C4-2B (cell line): ENCODE results near the gene NCOA3.
"Not testable (repeated sequence)": the region's sequence is repeated elsewhere in the genome, so short reads cannot be mapped to it uniquely, and the experiment has no call there.

Experiments
- H3K27ac ChIP-seq: fragments of 450-650 bp; 2 replicates; pipeline ENCODE4 v1.5.1; 2017
- ZFX ChIP-seq: fragments of 450-650 bp; IDR thresholded peaks from 2 replicates; pipeline ENCODE4 v1.6.1; 2017
- TF ChIP-seq, protein P1 (sequence below): fragments of 450-650 bp; conservative IDR thresholded peaks from 2 replicates; pipeline ENCODE4 v1.5.1; 2017; ENCODE audit warnings: mild to moderate bottlenecking

The NCOA3 gene

DNA sequence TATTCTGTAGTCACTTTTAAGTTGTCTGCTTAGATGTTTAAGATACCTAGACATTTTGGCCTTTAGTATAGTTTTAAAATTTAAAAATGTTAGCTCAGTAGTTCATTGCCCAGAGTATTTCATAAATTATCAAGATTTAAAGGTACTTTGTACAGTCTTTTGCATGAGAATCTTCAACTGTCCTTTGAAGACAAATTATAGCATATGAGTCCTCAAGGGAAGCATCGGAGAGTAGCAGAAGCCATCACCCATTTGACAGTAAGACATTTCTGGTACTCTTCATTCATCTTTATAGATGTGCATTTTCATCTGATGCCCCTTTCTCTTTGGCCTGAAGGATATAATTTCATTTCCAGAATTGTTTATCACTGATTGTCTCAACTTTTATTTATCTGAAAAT lies 89.5 kb downstream of the NCOA3 start:
- no peak for TF ChIP-seq ZFX
- TF ChIP-seq, protein P1, sequence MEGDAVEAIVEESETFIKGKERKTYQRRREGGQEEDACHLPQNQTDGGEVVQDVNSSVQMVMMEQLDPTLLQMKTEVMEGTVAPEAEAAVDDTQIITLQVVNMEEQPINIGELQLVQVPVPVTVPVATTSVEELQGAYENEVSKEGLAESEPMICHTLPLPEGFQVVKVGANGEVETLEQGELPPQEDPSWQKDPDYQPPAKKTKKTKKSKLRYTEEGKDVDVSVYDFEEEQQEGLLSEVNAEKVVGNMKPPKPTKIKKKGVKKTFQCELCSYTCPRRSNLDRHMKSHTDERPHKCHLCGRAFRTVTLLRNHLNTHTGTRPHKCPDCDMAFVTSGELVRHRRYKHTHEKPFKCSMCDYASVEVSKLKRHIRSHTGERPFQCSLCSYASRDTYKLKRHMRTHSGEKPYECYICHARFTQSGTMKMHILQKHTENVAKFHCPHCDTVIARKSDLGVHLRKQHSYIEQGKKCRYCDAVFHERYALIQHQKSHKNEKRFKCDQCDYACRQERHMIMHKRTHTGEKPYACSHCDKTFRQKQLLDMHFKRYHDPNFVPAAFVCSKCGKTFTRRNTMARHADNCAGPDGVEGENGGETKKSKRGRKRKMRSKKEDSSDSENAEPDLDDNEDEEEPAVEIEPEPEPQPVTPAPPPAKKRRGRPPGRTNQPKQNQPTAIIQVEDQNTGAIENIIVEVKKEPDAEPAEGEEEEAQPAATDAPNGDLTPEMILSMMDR, result no peak
- H3K27ac ChIP-seq, result no peak overlapping the region

DNA sequence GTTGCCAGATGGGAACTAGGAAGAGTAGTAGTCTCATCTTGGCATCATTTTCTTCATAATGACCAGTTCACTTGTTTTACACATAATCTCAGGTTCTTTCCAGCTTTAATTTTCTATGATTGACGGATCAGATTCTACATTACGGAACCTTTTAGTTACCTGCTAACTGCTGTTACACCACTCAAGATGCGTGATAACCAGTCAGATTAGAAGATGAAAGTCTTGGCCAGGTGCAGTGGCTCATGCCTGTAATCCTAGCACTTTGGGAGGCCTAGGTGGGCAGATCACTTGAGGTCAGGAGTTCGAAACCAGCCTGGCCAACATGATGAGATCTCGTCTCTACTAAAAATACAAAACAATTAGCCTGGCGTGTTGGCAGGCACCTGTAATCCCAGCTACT lies 92.5 kb downstream of the NCOA3 start:
- no peak overlapping the region for H3K27ac ChIP-seq
- TF ChIP-seq ZFX, result no peak
- TF ChIP-seq, protein P1, result no peak

DNA sequence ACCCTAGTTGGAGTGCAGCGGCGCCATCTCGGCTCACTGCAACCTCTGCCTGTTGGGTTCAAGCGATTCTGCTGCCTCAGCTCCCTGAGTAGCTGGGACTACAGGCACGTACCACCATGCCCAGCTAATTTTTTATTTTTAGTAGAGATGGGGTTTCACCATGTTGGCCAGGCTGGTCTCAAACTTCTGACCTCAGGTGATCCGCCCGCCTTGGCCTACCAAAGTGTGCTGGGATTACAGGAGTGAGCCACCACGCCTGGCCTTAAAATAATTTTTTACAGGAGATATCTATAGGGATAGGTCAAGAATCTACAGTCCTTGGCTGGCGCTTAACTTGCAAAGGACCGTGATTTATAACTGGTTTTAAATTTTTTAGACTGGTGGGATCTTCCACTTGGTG lies 93.5 kb downstream of the NCOA3 start:
- not testable (repeated sequence) for H3K27ac ChIP-seq

DNA sequence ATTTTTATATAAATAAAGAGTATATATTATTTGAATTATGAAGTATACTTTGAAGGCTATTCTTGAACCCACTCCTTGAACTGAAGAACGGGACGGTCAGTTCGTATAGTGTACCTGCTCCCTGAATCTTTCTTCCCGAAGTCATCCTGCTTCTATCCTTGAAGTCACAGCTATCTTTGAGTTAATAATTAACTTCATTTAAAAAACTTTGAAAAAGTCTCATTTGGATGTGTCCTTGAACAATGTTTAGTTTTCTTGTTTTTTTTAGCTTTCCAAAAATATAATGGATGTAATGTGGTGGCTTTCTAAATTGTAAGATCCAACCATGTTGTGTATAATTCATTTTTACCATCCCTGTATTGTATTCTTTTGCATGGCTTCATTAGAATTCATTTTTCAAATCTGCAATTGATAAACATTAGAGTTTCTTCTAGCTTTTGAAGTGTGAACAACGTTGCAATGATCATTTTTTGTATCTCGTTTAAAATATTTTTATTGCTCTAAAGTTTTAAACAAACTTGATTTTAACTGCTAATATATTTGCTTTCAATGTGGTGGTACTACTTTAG lies 94.4 kb downstream of the NCOA3 start:
- TF ChIP-seq, protein P1, result no peak
- TF ChIP-seq ZFX, result no peak
- no peak overlapping the region for H3K27ac ChIP-seq

DNA sequence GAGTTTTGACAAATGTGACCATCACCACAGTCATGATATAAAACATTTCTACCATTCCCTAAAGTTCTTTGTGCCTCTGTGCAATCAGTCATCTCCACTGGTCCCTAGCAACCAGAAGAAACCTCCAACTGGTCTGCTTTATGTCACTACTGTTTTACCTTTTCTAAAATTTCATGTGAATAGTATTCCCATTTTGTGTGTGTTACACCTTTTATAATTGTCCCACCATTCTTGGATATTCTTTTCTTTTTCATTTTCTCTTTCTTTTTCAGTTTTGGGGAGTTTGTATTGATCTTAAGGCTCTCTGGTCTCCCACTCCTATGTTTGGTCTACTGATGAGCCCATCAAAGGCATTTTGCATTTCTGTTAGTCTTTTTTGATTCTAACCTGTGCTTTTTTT lies 95.4 kb downstream of the NCOA3 start:
- TF ChIP-seq, protein P1, result no peak
- no peak for TF ChIP-seq ZFX
- H3K27ac ChIP-seq, result no peak overlapping the region

DNA sequence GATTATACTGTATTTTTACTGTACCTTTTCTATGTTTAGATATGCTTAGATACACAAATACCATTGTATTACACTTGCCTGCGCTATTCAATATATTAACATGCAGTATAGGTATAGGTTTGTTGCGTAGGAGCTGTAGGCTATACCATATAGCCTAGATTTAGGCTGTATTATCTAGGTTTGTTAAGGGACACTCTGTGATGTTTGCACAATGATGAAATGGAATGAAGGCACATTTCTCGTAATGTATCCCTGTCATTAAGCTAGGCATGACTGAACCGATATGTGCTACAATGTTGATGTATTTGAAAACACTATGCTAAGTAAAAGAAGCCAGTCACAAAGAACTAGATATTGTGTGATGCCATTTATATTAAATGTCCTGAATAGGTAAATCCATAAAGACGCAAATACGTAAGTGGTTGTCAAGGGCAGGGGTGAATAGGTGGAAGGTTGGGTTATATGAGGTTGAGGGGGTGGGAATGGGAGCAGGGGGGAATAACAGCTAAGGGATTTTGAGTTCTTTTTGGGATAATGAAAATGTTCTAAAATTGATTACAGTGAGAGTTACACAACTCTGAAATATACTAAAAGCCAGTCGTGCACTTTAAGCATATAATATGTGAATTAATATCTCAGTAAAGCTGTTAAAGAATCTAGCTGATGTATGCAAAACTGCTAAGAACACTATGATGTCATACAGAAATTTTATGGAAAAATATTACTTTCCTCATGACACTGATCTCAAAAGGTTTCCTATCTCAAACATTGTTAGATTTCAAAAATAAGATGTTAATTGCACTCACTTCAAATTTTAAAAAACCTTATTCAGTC lies 97.4 kb downstream of the NCOA3 start:
- H3K27ac ChIP-seq, result no peak overlapping the region
- TF ChIP-seq, protein P1, result no peak

DNA sequence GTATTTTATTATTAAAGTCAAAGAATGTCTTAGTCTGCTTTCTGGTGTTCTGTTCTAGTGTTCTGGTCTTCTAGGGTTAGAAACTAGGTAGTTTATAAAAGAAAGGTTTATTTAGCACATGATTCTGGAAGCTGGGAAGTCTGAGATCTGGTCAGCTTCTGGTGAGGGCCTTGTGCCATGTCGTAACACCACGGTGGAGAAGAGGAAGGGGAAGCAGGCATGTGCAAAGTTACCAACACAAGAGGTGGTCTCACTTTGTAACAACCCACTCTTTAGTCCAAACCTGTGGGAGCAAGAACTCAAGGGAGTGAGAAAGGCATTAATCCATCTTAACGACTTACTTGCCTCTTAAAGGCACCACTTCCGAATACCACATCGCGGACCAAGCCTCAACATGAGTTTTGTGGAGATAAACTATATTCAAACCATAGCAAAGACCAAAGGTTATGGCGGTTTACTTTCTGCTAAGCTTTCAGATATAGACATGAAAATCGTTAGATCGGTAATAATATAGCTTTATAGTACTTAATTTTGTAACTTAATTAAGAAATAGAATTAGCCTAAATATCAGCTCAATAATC lies 99.4 kb downstream of the NCOA3 start:
- H3K27ac ChIP-seq, result no peak overlapping the region
- TF ChIP-seq, protein P1, result no peak
- TF ChIP-seq ZFX, result no peak
